HEK293 (cell line): ENCODE measurements around the gene IL23R.

Experiments used
- CTCF ChIA-PET: fragments of 350-600 bp; formaldehyde crosslinking; extraction: SDS; loops from one replicate; lab custom pipeline; 2021; ENCODE audit warnings: antibody characterized with exemption; lab: Yijun Ruan, JAX
- POLR2A ChIA-PET: fragments of 300-600 bp; formaldehyde crosslinking; extraction: SDS; loops from one replicate; lab custom pipeline; 2020; ENCODE audit warnings: antibody characterized with exemption, inconsistent platforms; lab: Yijun Ruan, JAX
- H3K27ac ChIP-seq: fragments of 200-500 bp; sonication (Bioruptor generic); 2 replicates; pipeline ENCODE4 v1.5.1; 2014; ENCODE audit warnings: low read depth, low read length, control low read depth, inconsistent platforms; ENCODE audit errors: extremely low read depth
- H3K36me3 ChIP-seq, 2 experiments: fragments of 200-500 bp in 1 of 2; sonication (Bioruptor generic) in 1 of 2; 1 replicate in 1 of 2; 2 replicates in 1 of 2; pipeline ENCODE4 v1.5.1; 2014 to 2017; ENCODE audit warnings: inconsistent platforms in 2 of 2, low read length in 2 of 2; ENCODE audit not compliant: control insufficient read depth in 2 of 2, insufficient read depth in 1 of 2
- H3K4me1 ChIP-seq: fragments of 200-500 bp; sonication (Bioruptor generic); 2 replicates; pipeline ENCODE4 v1.5.1; 2014; ENCODE audit warnings: mild to moderate bottlenecking, low read length, inconsistent platforms; ENCODE audit not compliant: control insufficient read depth, insufficient read depth
- H3K4me3 ChIP-seq: 2 replicates; pipeline ENCODE4 v1.5.1; 2011; ENCODE audit warnings: low read depth, mild to moderate bottlenecking, control low read depth, low read length, moderate library complexity
- H3K9me3 ChIP-seq: fragments of 200-500 bp; sonication (Bioruptor generic); 2 replicates; pipeline ENCODE4 v1.5.1; 2014; ENCODE audit warnings: low read depth, low read length, inconsistent platforms; ENCODE audit not compliant: control insufficient read depth, insufficient read depth
- HIC1 ChIP-seq: fragments of 450-650 bp; formaldehyde crosslinking; IDR thresholded peaks from 2 replicates; pipeline ENCODE4 v1.5.1; 2016; ENCODE audit warnings: missing biosample characterization, missing genetic modification characterization
- MYNN ChIP-seq: fragments of 450-650 bp; formaldehyde crosslinking; IDR thresholded peaks from 2 replicates; pipeline ENCODE4 v1.5.1; 2016; ENCODE audit warnings: missing biosample characterization, missing genetic modification characterization, borderline replicate concordance
- PRDM2 ChIP-seq: fragments of 450-650 bp; formaldehyde crosslinking; IDR thresholded peaks from 2 replicates; pipeline ENCODE4 v1.5.1; 2016; ENCODE audit warnings: missing biosample characterization, missing genetic modification characterization, borderline replicate concordance
- SETDB1 ChIP-seq: IDR thresholded peaks from one replicate; pipeline ENCODE4 v1.6.1; 2017; ENCODE audit warnings: mild to moderate bottlenecking, low read length, moderate library complexity, mixed read lengths; ENCODE audit not compliant: insufficient read length
- SP7 ChIP-seq: fragments of 450-650 bp; formaldehyde crosslinking; IDR thresholded peaks from 2 replicates; pipeline ENCODE4 v1.5.1; 2016; ENCODE audit warnings: missing biosample characterization, missing genetic modification characterization
- ZBTB17 ChIP-seq: fragments of 450-650 bp; formaldehyde crosslinking; IDR thresholded peaks from 2 replicates; pipeline ENCODE4 v1.5.1; 2016; ENCODE audit warnings: missing biosample characterization, missing genetic modification characterization
- ZFP3 ChIP-seq: fragments of 450-650 bp; formaldehyde crosslinking; IDR thresholded peaks from 2 replicates; pipeline ENCODE4 v1.5.1; 2016; ENCODE audit warnings: low read depth, missing biosample characterization, missing genetic modification characterization
- ZIC2 ChIP-seq: fragments of 450-650 bp; formaldehyde crosslinking; IDR thresholded peaks from 2 replicates; pipeline ENCODE4 v1.5.1; 2016; ENCODE audit warnings: missing biosample characterization, missing genetic modification characterization
- ZNF155 ChIP-seq: fragments of 450-650 bp; formaldehyde crosslinking; IDR thresholded peaks from 2 replicates; pipeline ENCODE4 v1.5.1; 2016; ENCODE audit warnings: missing biosample characterization, missing genetic modification characterization
- ZNF184 ChIP-seq: fragments of 450-650 bp; IDR thresholded peaks from 2 replicates; pipeline ENCODE4 v1.5.1; 2018; ENCODE audit warnings: missing biosample characterization, mild to moderate bottlenecking, missing genetic modification characterization
- ZNF239 ChIP-seq: fragments of 450-650 bp; formaldehyde crosslinking; IDR thresholded peaks from 2 replicates; pipeline ENCODE4 v1.5.1; 2016; ENCODE audit warnings: missing biosample characterization, missing genetic modification characterization
- ZNF366 ChIP-seq: fragments of 450-650 bp; formaldehyde crosslinking; conservative IDR thresholded peaks from 2 replicates; pipeline ENCODE4 v1.5.1; 2016; ENCODE audit warnings: missing biosample characterization, missing genetic modification characterization
- ZNF404 ChIP-seq: fragments of 450-650 bp; formaldehyde crosslinking; IDR thresholded peaks from 2 replicates; pipeline ENCODE4 v1.5.1; 2017; ENCODE audit warnings: missing biosample characterization, missing genetic modification characterization
- ZNF555 ChIP-seq: fragments of 450-650 bp; formaldehyde crosslinking; conservative IDR thresholded peaks from 2 replicates; pipeline ENCODE4 v1.5.1; 2017; ENCODE audit warnings: missing biosample characterization, mild to moderate bottlenecking, missing genetic modification characterization, inconsistent platforms
- ZNF658 ChIP-seq: fragments of 450-650 bp; formaldehyde crosslinking; IDR thresholded peaks from 2 replicates; pipeline ENCODE4; 2016; ENCODE audit warnings: missing biosample characterization, missing genetic modification characterization
- ZNF664 ChIP-seq: fragments of 450-650 bp; formaldehyde crosslinking; IDR thresholded peaks from 2 replicates; pipeline ENCODE4 v1.5.1; 2016; ENCODE audit warnings: missing biosample characterization, missing genetic modification characterization
- ZNF707 ChIP-seq: fragments of 450-650 bp; formaldehyde crosslinking; IDR thresholded peaks from 2 replicates; pipeline ENCODE4 v1.5.1; 2016; ENCODE audit warnings: missing biosample characterization, missing genetic modification characterization
- ZNF785 ChIP-seq: fragments of 450-650 bp; formaldehyde crosslinking; IDR thresholded peaks from 2 replicates; pipeline ENCODE4 v1.5.1; 2016; ENCODE audit warnings: missing biosample characterization, missing genetic modification characterization
- ZSCAN30 ChIP-seq: fragments of 450-650 bp; IDR thresholded peaks from 2 replicates; pipeline ENCODE4 v1.5.1; 2018; ENCODE audit warnings: missing biosample characterization, mild to moderate bottlenecking, missing genetic modification characterization, moderate library complexity
- TF ChIP-seq, protein P1 (sequence below): fragments of 450-650 bp; formaldehyde crosslinking; IDR thresholded peaks from 2 replicates; pipeline ENCODE4 v1.5.1; 2016; ENCODE audit warnings: missing biosample characterization, missing genetic modification characterization, borderline replicate concordance
- TF ChIP-seq, protein P2 (sequence below): fragments of 450-650 bp; formaldehyde crosslinking; IDR thresholded peaks from 2 replicates; pipeline ENCODE4 v1.5.1; 2016; ENCODE audit warnings: missing biosample characterization, missing genetic modification characterization

IL23R gene

DNA sequence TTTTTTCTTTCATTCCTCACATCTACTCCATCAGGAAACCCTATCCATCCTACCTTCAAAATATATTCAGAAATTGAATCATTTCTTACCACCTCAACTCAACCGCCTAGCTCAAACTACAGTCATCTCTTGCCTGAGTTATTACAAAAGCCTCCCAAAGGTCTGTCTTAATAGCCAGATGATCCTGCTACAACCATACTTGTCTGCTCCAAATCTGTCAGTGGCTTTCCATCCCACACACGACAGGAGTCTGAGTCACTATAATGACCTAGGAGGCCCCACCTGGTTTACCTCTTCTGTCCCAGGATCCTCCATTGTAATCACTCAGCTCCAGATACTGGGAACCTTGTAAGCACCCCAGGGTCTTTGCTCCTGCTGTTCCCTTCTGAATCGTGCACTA, 104.3 kb downstream of the IL23R start (continued):
- TF ChIP-seq, protein P1, sequence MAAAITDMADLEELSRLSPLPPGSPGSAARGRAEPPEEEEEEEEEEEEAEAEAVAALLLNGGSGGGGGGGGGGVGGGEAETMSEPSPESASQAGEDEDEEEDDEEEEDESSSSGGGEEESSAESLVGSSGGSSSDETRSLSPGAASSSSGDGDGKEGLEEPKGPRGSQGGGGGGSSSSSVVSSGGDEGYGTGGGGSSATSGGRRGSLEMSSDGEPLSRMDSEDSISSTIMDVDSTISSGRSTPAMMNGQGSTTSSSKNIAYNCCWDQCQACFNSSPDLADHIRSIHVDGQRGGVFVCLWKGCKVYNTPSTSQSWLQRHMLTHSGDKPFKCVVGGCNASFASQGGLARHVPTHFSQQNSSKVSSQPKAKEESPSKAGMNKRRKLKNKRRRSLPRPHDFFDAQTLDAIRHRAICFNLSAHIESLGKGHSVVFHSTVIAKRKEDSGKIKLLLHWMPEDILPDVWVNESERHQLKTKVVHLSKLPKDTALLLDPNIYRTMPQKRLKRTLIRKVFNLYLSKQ (tag by site-specific recombination) = no peak

- Histone ChIP-seq H3K9me3 (no peaks in the 10 kb centered on the region), H3K36me3 (no peaks in the 10 kb centered on the region), H3K4me1 (no peaks in the 10 kb centered on the region), H3K4me3 (no peak overlapping the region), H3K27ac (no peak overlapping the region)
- ChIA-PET CTCF (interaction anchor here (0.6 kb wide), 1 partner anchor 227 kb away, joined by 3 read pairs; no protein-coding TSS in a partner anchor), POLR2A (no interaction called here)
- TF ChIP-seq ZIC2 (tag by site-specific recombination) (no peak), ZNF664 (no peak), HIC1 (tag by site-specific recombination) (no peak), ZNF366 (tag by site-specific recombination) (no peak), ZFP3 (no peak), ZNF155 (tag by site-specific recombination) (no peak), ZNF239 (tag by site-specific recombination) (no peak), ZNF184 (no peak), MYNN (tag by site-specific recombination) (no peak), ZNF658 (tag by site-specific recombination) (no peak), ZNF555 (tag by site-specific recombination) (no peak), ZNF707 (tag by site-specific recombination) (no peak), SETDB1 (no peak), ZNF404 (tag by site-specific recombination) (no peak), ZBTB17 (tag by site-specific recombination) (no peak), ZSCAN30 (tag by site-specific recombination) (no peak), PRDM2 (tag by site-specific recombination) (no peak), SP7 (tag by site-specific recombination) (no peak), ZNF785 (tag by site-specific recombination) (no peak)
- TF ChIP-seq, protein P2, sequence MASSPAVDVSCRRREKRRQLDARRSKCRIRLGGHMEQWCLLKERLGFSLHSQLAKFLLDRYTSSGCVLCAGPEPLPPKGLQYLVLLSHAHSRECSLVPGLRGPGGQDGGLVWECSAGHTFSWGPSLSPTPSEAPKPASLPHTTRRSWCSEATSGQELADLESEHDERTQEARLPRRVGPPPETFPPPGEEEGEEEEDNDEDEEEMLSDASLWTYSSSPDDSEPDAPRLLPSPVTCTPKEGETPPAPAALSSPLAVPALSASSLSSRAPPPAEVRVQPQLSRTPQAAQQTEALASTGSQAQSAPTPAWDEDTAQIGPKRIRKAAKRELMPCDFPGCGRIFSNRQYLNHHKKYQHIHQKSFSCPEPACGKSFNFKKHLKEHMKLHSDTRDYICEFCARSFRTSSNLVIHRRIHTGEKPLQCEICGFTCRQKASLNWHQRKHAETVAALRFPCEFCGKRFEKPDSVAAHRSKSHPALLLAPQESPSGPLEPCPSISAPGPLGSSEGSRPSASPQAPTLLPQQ (tag by site-specific recombination) = no peak
Measured at GRCh38 chr1:67273591-67273990, 107.3 kb downstream of the IL23R start.
